Fibroblast of the aortic adventitia (primary cell): ENCODE measurements around the gene SERF2. TPM values are rescaled to one million over a fixed set of nuclear protein-coding genes. Genes with fewer than 3 reads are reported as not detected.

Experiments
- DNase-seq: peaks from one replicate; pipeline ENCODE4 v3.0.0-alpha.2; 2010; ENCODE audit warnings: low read depth
- H3K4me3 ChIP-seq: 2 replicates; pipeline ENCODE4 v1.5.1; 2011; ENCODE audit warnings: low read depth, mild to moderate bottlenecking, control low read depth, low read length, moderate library complexity
- CTCF ChIP-seq: IDR thresholded peaks from 2 replicates; pipeline ENCODE4 v1.5.1; 2011; ENCODE audit warnings: mild to moderate bottlenecking, low read length, control low read depth, inconsistent platforms; ENCODE audit not compliant: insufficient read depth
- total RNA-seq: library from RNA; depleted of rRNA; stranded (reverse); fragments of >200 nt; gene quantifications from 2 replicates; pipeline ENCODE4 v1.2.3, GENCODE V29; 2012; ENCODE audit warnings: low replicate concordance

SERF2 gene
- total RNA-seq, 1 donor, result 516 TPM

- no peak for DNase-seq
- peak overlapping the region; percentile 80 for H3K4me3 ChIP-seq
- no peak for TF ChIP-seq CTCF
Measured at GRCh38 chr15:43776101-43776717, 15.9 kb upstream of the SERF2 start.

- DNase-seq, result peak; percentile 35
- peak within 1 kb of the TSS; percentile 80 for H3K4me3 ChIP-seq
- no peak for TF ChIP-seq CTCF
Measured at GRCh38 chr15:43776718-43777266, 15.3 kb upstream of the SERF2 start, which contains the start of gene ELL3. ELL3 (minus strand) TSS chr15:43776966; CDS start chr15:43776901, 65 bp downstream.

GRCh38 chr15:43777267-43777914, 14.7 kb upstream of the SERF2 start:
- H3K4me3 ChIP-seq, result peak overlapping the region; percentile 80
- peak; percentile 79 for TF ChIP-seq CTCF
- peak; percentile 75 for DNase-seq

GRCh38 chr15:43779016-43779415, 13.1 kb upstream of the SERF2 start:
- DNase-seq, result no peak
- no peak for TF ChIP-seq CTCF

GRCh38 chr15:43789409-43789808, 2.7 kb upstream of the SERF2 start:
- no peak for DNase-seq
- TF ChIP-seq CTCF, result no peak
- H3K4me3 ChIP-seq, result no peak overlapping the region

More at GRCh38 chr15:43779016-43779415, 13.1 kb upstream of the SERF2 start:
- H3K4me3 ChIP-seq, result no peak overlapping the region

GRCh38 chr15:43792761-43793476, 799 bp downstream of the SERF2 start:
- peak overlapping the region; percentile 100 for H3K4me3 ChIP-seq
- peak; percentile 33 for TF ChIP-seq CTCF
- DNase-seq, result peak; percentile 45
